Airway epithelial cell (primary cell): ENCODE results near the gene PIP5K1A. TPM values are rescaled to one million over a fixed set of nuclear protein-coding genes. Genes with fewer than 3 reads are reported as not detected.

Source experiments
- total RNA-seq: library from RNA; depleted of rRNA; stranded (reverse); fragments of >200 nt; gene quantifications from 2 replicates; pipeline ENCODE4 v1.2.3, GENCODE V29; 2015

PIP5K1A gene
- 35.0 and 55.4 TPM in 2 replicates for total RNA-seq

DNA sequence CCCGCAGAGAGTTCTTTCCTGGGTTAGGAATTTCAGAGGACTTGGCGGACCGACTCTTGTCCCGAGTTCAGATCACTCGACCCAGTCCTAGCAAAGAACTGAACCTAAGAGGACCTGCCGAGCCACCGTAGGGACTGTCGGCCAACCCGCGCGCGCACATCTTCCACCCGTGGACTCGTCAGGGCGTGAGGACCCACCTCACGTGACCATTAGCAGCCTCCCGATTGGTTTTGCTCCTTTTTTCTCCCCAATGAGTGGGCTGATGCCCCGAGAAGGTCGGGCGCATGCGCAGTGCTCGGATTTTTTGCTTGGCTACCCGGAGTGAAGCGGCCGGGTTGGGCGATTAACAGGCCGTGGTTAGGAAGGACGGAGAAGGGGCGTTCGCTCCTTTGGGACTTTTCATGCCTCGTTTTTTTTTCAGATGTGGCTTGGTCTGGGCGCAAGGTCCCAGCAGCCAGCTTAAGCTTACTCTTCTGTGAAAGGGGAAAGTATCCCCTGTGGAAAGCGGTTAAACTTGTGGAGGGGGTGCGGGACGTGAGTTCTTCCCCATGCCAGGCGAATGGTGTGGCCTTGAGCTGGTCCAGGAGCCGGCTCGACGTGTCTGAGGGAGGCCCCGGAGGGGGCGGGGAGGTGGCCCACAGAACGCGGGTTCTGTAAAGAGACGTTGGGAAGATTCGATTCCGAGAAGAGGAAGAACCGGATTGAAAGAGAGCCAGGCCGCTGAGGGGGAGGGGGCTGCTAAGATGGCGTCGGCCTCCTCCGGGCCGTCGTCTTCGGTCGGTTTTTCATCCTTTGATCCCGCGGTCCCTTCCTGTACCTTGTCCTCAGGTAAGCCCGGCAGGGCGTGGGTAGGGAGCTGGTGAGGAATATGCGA, at the start of gene PIP5K1A:
Gene PIP5K1A, plus strand, starts transcription at position 299 of the 874 bp plus-strand sequence. Its CDS starts 445 bp downstream, at position 744.

GRCh38 chr1:151156515-151156819, 41.9 kb upstream of the PIP5K1A start, which contains the start of gene TNFAIP8L2:
Gene TNFAIP8L2, plus strand, starts transcription at chr1:151156649. Its CDS starts 2,049 bp downstream, at chr1:151158698.

GRCh38 chr1:151165738-151166504, 32.4 kb upstream of the PIP5K1A start, which contains the start of the genes LYSMD1 and SCNM1:
Gene LYSMD1, minus strand, starts transcription at chr1:151165902. Its CDS starts 644 bp downstream, at chr1:151165258.
Gene SCNM1, plus strand, starts transcription at chr1:151166144. Its CDS starts 9 bp downstream, at chr1:151166153.

GRCh38 chr1:151175863-151176262, 22.5 kb upstream of the PIP5K1A start, which contains the start of gene TMOD4:
Gene TMOD4, minus strand, starts transcription at chr1:151175981. Its CDS starts 1,106 bp downstream, at chr1:151174875.

GRCh38 chr1:151189637-151190445, 8.5 kb upstream of the PIP5K1A start, which contains the start of gene VPS72:
Gene VPS72, minus strand, starts transcription at chr1:151190197. Its CDS starts 76 bp downstream, at chr1:151190121.

DNA sequence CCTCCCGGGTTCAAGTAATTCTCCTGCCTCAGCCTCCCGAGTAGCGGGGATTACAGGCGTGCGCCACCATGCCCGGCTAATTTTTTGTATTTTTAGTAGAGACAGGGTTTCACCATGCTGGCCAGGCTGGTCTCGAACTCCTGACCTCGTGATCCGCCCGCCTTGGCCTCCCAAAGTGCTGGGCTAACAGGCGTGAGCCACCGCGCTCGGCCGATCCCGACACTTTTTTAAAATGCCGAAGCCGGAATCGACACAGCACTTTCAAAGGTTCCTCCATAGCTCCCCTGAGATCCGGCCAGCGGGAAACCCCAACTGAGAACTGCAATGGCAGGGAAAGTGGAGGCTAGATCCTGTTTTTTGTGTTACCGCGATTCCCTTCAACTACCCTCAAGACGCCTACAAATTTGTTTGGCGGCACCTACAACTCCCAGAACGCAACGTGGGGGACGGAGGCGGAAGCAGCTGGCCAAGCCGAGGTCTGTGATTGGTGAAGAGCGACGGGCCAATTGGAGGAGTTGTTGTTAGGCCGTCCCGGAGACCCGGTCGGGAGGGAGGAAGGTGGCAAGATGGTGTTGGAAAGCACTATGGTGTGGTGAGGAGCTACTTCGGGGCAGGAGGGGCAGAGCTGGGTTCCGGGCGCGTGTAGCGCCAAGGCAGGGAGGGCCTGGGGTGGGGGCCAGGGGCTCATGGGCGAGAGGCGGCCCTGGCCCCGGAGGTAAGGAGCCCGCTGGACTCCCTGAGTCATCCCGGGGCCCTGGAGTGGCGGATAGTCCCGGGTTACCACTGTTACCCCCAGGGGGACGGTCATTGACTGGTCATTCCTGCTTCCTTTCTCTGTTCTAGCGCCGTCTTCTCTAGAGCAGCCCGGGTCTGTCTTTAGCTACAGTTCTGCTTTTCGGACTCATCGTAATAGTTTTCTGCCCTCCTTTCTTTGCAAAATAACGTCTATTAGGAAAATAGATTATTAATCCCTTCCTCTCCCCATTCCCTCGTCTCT, 56.2 kb downstream of the PIP5K1A start, which contains the start of gene PSMD4:
Gene PSMD4, plus strand, starts transcription at position 518 of the 997 bp plus-strand sequence. Its CDS starts 49 bp downstream, at position 567.

GRCh38 chr1:151281969-151282882, 83.9 kb downstream of the PIP5K1A start, which contains the start of gene ZNF687:
Gene ZNF687, plus strand, starts transcription at chr1:151282299. Its CDS starts 3,993 bp downstream, at chr1:151286292.

Other genes starting within 250 kb of the PIP5K1A start
- 53.4 and 84.1 TPM in 2 replicates for gene CERS2, start 223.7 kb upstream of the PIP5K1A start, total RNA-seq
- gene ANXA9, start 216.3 kb upstream of the PIP5K1A start, total RNA-seq, result 1.1 and 1.4 TPM in 2 replicates
- 10.5 and 18.4 TPM in 2 replicates for gene MINDY1, start 191.7 kb upstream of the PIP5K1A start, total RNA-seq
- gene PRUNE1, start 190.1 kb upstream of the PIP5K1A start, total RNA-seq, result 10.8 and 17.1 TPM in 2 replicates
- gene BNIPL, start 162.0 kb upstream of the PIP5K1A start, total RNA-seq, result 27.9 and 30.5 TPM in 2 replicates
- 0.84 and 1.1 TPM in 2 replicates for gene C1orf56, start 150.8 kb upstream of the PIP5K1A start, total RNA-seq
- 105 and 116 TPM in 2 replicates for gene CDC42SE1, start 138.9 kb upstream of the PIP5K1A start, total RNA-seq
- gene MLLT11, start 138.2 kb upstream of the PIP5K1A start, total RNA-seq, result 17.5 and 20.9 TPM in 2 replicates
- gene GABPB2, start 127.8 kb upstream of the PIP5K1A start, total RNA-seq, result 4.3 and 6.0 TPM in 2 replicates
- gene SEMA6C, start 51.9 kb upstream of the PIP5K1A start, total RNA-seq, result 0.46 and 1.2 TPM in 2 replicates
- gene TNFAIP8L2, start 41.9 kb upstream of the PIP5K1A start, total RNA-seq, result not detected in 2 replicates
- gene LYSMD1, start 32.6 kb upstream of the PIP5K1A start, total RNA-seq, result 7.2 and 9.7 TPM in 2 replicates
- 24.1 and 26.5 TPM in 2 replicates for gene SCNM1, start 32.4 kb upstream of the PIP5K1A start, total RNA-seq
- not detected in 2 replicates for gene TMOD4, start 22.6 kb upstream of the PIP5K1A start, total RNA-seq
- gene VPS72, start 8.4 kb upstream of the PIP5K1A start, total RNA-seq, result 40.7 and 59.0 TPM in 2 replicates
- gene PSMD4, start 56.2 kb downstream of the PIP5K1A start, total RNA-seq, result 149 and 155 TPM in 2 replicates
- 19.5 and 20.5 TPM in 2 replicates for gene ZNF687, start 83.7 kb downstream of the PIP5K1A start, total RNA-seq
- gene PI4KB, start 128.9 kb downstream of the PIP5K1A start, total RNA-seq, result 31.4 and 43.4 TPM in 2 replicates
- gene RFX5, start 148.7 kb downstream of the PIP5K1A start, total RNA-seq, result 34.1 and 40.9 TPM in 2 replicates
- gene SELENBP1, start 174.2 kb downstream of the PIP5K1A start, total RNA-seq, result 7.7 and 8.6 TPM in 2 replicates
- 327 and 332 TPM in 2 replicates for gene PSMB4, start 201.0 kb downstream of the PIP5K1A start, total RNA-seq